GM12878 (cell line): ENCODE data around the gene CNTN6.

ENCODE experiments used
- BCL11A ChIP-seq: IDR thresholded peaks from 2 replicates; pipeline ENCODE4 v1.6.1; 2011; ENCODE audit warnings: low read depth, low read length
- CBFB ChIP-seq: IDR thresholded peaks from 2 replicates; pipeline ENCODE4 v1.6.1; 2016; ENCODE audit warnings: antibody characterized with exemption, low read depth
- CHD2 ChIP-seq: IDR thresholded peaks from 2 replicates; pipeline ENCODE4 v1.6.1; 2011; ENCODE audit warnings: low read depth, low read length, improper control_type of control experiment, borderline replicate concordance
- FOXK2 ChIP-seq: fragments of 450-650 bp; IDR thresholded peaks from 2 replicates; pipeline ENCODE4 v1.6.1; 2017; ENCODE audit warnings: mild to moderate bottlenecking, moderate library complexity
- POLR2AphosphoS5 ChIP-seq: IDR thresholded peaks from 2 replicates; pipeline ENCODE4 v1.6.1; 2011; ENCODE audit warnings: mild to moderate bottlenecking, low read length, inconsistent platforms
- RAD21 ChIP-seq: IDR thresholded peaks from 2 replicates; pipeline ENCODE4 v1.6.1; 2011; ENCODE audit warnings: mild to moderate bottlenecking, low read depth, low read length, moderate library complexity; ENCODE audit not compliant: insufficient read depth

DNA sequence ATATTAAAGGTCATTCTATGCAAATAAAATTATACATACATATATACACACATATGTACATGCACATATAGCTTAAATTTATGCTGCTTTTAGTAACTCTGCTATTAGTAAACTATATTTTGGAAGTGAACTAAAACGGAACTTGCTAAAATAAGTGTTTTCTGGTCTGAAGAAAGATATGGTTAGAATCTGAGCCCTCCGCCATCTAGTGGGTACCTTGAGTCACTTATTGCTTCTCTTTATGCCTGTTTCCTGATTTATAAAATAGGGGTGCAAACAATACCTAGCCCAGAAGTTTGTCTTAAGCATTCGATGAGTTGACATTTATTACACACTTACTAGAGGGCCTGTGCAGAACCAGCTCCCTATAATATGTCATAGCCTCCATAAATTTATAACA is 255.7 kb downstream of the CNTN6 start:
- TF ChIP-seq CBFB (no peak), CHD2 (no peak), POLR2AphosphoS5 (no peak), FOXK2 (no peak), BCL11A (no peak), RAD21 (no peak)
